ENCODE measurements around the gene FAF1.

GRCh38 chr1:50747394-50747793 is 212.7 kb downstream of the FAF1 start:
- TF ChIP-seq, protein P1, sequence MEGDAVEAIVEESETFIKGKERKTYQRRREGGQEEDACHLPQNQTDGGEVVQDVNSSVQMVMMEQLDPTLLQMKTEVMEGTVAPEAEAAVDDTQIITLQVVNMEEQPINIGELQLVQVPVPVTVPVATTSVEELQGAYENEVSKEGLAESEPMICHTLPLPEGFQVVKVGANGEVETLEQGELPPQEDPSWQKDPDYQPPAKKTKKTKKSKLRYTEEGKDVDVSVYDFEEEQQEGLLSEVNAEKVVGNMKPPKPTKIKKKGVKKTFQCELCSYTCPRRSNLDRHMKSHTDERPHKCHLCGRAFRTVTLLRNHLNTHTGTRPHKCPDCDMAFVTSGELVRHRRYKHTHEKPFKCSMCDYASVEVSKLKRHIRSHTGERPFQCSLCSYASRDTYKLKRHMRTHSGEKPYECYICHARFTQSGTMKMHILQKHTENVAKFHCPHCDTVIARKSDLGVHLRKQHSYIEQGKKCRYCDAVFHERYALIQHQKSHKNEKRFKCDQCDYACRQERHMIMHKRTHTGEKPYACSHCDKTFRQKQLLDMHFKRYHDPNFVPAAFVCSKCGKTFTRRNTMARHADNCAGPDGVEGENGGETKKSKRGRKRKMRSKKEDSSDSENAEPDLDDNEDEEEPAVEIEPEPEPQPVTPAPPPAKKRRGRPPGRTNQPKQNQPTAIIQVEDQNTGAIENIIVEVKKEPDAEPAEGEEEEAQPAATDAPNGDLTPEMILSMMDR (IDR thresholded peaks at IDR 0.05), result no peak
- no peak for TF ChIP-seq POLR2A (IDR thresholded peaks at IDR 0.05)

All from right lobe of liver (tissue), 4 donors.